Natural killer cell (primary cell): Measurements from ENCODE around the gene POMGNT1. TPM values are rescaled to one million over a fixed set of nuclear protein-coding genes. Genes with fewer than 3 reads are reported as not detected.

ENCODE experiments used
- ATAC-seq, 3 donors: fragments of 150-1000 bp in 2 of 3; fragments of 200-7000 bp in 1 of 3; cut with Tn5 transposase; 1 replicate in 1 of 3; 2 replicates in 2 of 3; pipeline ENCODE4 v1.10.0; 2021; ENCODE audit warnings: mild to moderate bottlenecking in 2 of 3, moderate library complexity in 2 of 3
- DNase-seq, 2 donors: peaks; one replicate each; pipeline versions ENCODE4 v3.0.0 to v3.0.0-alpha.2; 2013 to 2021; ENCODE audit warnings: mixed read lengths in 1 of 2
- H3K27ac ChIP-seq: one replicate; pipeline ENCODE4 v1.5.1; 2013; ENCODE audit warnings: mild to moderate bottlenecking, low read length
- H3K27me3 ChIP-seq: one replicate; pipeline ENCODE4 v1.6.1; 2013; ENCODE audit warnings: low read length; ENCODE audit not compliant: control insufficient read depth, insufficient read depth
- H3K36me3 ChIP-seq: one replicate; pipeline ENCODE4 v1.6.1; 2013; ENCODE audit warnings: low read length; ENCODE audit not compliant: control insufficient read depth, insufficient read depth
- H3K4me1 ChIP-seq: one replicate; pipeline ENCODE4 v1.6.1; 2013; ENCODE audit warnings: low read length; ENCODE audit not compliant: control insufficient read depth, insufficient read depth
- H3K4me3 ChIP-seq: one replicate; pipeline ENCODE4 v1.5.1; 2013; ENCODE audit warnings: low read length
- H3K9me3 ChIP-seq: one replicate; pipeline ENCODE4 v1.6.1; 2013; ENCODE audit warnings: low read length; ENCODE audit not compliant: control insufficient read depth, insufficient read depth
- H3K27ac Mint-ChIP-seq, 2 donors: one replicate each; pipeline ENCODE4 v1.8.0; 2022; ENCODE audit warnings: mild to moderate bottlenecking in 2 of 2, mixed read lengths in 2 of 2, moderate library complexity in 1 of 2
- H3K27me3 Mint-ChIP-seq, 2 donors: one replicate each; pipeline ENCODE4 v1.8.0; 2022; ENCODE audit warnings: low read depth in 2 of 2, mixed read lengths in 2 of 2
- H3K36me3 Mint-ChIP-seq: one replicate; pipeline ENCODE4 v1.8.0; 2022; ENCODE audit warnings: mixed read lengths
- H3K4me1 Mint-ChIP-seq, 2 donors: one replicate each; pipeline ENCODE4 v1.8.0; 2022; ENCODE audit warnings: mixed read lengths in 2 of 2
- H3K4me3 Mint-ChIP-seq: one replicate; pipeline ENCODE4 v1.8.0; 2022; ENCODE audit warnings: mild to moderate bottlenecking, moderate library complexity, mixed read lengths
- H3K9me3 Mint-ChIP-seq, 2 donors: one replicate each; pipeline ENCODE4 v1.8.0; 2022; ENCODE audit warnings: mixed read lengths in 2 of 2
- CTCF ChIP-seq: fragments of 200-600 bp; IDR thresholded peaks from one replicate; pipeline ENCODE4 v1.8.0; 2022; ENCODE audit warnings: antibody characterized with exemption
- WGBS: methylation state at CpG from one replicate; pipeline ENCODE4 v1.1.7; 2013; ENCODE audit warnings: missing lambda C conversion rate; ENCODE audit not compliant: insufficient coverage; 5-methylcytosine and 5-hydroxymethylcytosine counted together
- intact Hi-C: fragments of 100-400 bp; cut with micrococcal nuclease; formaldehyde crosslinking; loops from one replicate; pipeline ENCODE4 v1.14.2; 2022
- total RNA-seq, 4 donors: library from RNA; stranded (reverse); fragments of 120-200 nt in 1 of 4; gene quantifications; one replicate each; pipeline versions ENCODE4 v1.2.3 to v1.2.4, GENCODE V29; 2013 to 2022

POMGNT1 gene
- total RNA-seq, 3 donors from 2014 or later (not counting 1 experiment from before 2014, with no cell fraction given): 35.8 to 51.3 (median 47.0) TPM

DNA sequence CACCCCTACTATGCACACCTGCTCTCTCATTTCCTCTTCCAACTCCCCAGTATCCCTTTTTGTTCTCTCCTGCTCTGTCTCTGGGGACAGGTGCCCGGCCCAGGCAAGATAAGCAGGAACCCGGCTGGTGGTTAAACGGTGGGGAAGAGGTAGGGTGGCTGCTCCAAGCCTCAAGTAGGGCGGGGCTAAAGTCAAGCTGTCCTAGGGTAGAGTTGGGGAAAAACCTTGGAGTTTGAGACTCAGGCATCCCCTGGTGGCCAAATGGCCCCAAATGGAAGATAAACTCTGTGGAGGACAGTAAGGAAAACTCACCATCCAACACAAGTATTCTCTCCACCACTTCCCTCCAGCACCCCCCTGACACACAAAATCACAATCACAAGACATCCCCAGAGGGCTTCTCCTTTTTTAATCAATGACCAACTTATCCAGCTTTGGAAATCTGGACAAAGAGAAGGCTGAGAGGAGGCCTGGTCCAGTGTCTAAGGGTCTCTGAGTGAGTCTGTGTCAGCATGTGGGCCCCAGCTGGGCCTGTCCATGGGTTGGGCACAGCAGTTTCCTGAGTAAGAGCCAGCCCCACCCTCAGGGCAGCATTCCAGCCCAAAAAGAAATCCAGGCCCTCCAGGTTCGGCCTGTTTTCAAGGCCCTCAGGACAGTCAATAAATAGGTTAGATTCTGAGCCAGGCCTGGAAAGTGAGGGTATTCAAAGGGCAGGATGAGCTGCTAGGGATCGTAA is 9.8 kb downstream of the POMGNT1 start:
- H3K4me1 ChIP-seq: peaks cover 18% of the 10 kb centered on the region
- TF ChIP-seq CTCF: no peak
- ATAC-seq (no peak), DNase-seq (no peak)
- no peaks in the 10 kb centered on the region for H3K27me3 ChIP-seq
- intact Hi-C loops: no loop called here
- Mint-ChIP-seq H3K9me3 (no peaks in the 10 kb centered on the region), H3K4me1 (peaks cover 17 to 22% of the 10 kb centered on the region in 2 donors), H3K27me3 (no peaks in the 10 kb centered on the region), H3K4me3 (no peak overlapping the region), H3K36me3 (no peaks in the 10 kb centered on the region), H3K27ac (peak overlapping the region in 1 of 2 donors; percentile 57)
- H3K36me3 ChIP-seq: peaks cover 37% of the 10 kb centered on the region
- WGBS: 88% methylated on average over 5 of the region's 6 CpGs
- H3K9me3 ChIP-seq: no peaks in the 10 kb centered on the region
- H3K27ac ChIP-seq: no peak overlapping the region
- H3K4me3 ChIP-seq: no peak overlapping the region

DNA sequence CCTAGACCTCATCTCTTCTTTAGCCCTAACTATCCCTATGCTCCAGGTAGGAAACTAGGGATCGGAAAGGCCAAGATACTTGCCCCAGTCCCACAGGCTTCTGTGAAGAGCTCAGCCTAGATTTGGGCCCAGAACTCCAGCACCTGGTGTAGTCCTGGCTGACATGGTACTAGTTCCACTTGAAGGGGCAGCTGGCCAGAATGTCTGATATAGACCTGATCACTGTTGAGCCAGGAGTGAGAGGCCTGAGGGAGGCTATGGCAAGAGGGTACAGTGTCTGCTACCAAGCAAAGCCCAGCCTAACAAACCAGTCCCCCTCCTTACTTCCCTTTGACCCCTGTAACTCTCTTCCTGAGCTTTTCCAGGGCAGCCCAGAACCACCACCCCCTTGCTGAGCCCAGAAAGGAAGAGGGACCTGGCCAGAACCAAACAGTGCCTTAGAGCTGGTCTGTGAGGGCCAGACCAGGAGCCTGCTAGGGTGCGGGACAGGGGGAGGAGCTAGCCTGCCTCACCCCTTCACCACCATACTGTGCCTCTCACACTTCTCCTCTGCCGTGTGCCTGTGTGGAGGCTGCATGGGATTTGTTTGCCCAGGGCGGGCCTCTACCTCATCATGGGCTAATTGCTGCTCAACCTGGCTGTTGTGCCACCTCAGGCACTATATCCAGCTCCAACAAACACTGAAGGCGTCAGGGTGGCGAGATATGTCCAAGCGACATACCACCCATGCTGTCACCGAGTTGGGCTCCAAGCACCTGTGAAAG is 10.9 kb downstream of the POMGNT1 start:
- Mint-ChIP-seq H3K36me3 (no peaks in the 10 kb centered on the region), H3K9me3 (no peaks in the 10 kb centered on the region), H3K4me1 (peaks cover 17 to 22% of the 10 kb centered on the region in 2 donors), H3K27me3 (no peaks in the 10 kb centered on the region), H3K27ac (peak overlapping the region in 1 of 2 donors; percentile 57), H3K4me3 (no peak overlapping the region)
- no peak for DNase-seq
- TF ChIP-seq CTCF: no peak
- intact Hi-C loops: no loop called here
- Histone ChIP-seq H3K4me3 (no peak overlapping the region), H3K36me3 (peaks cover 25% of the 10 kb centered on the region), H3K9me3 (no peaks in the 10 kb centered on the region), H3K27me3 (no peaks in the 10 kb centered on the region), H3K27ac (no peak overlapping the region), H3K4me1 (peaks cover 19% of the 10 kb centered on the region)
- WGBS: 93% methylated on average over 8 of the region's 8 CpGs
- no peak for ATAC-seq

DNA sequence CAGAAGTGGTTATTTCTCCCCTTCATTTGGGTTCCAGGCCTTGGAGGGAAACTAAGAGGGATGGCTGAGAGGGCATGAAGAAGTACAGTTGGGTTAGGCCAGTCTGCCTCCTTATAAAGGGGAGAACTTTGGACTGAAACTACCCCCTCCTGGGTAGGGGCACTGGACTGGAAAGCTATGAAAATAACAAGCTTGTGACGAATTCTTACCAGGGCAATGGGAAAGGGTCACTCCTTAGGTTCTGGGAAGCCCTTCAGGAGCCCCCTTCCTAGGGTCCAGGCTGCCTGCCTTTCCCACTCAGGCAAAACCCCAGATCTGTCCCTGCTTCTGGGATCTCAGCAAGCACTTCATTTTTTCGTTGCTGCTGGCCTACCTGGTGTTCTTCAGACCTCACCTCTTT is 12.2 kb downstream of the POMGNT1 start:
- DNase-seq (no peak), ATAC-seq (no peak)
- Mint-ChIP-seq H3K9me3 (no peaks in the 10 kb centered on the region), H3K27ac (peak overlapping the region in 1 of 2 donors; percentile 80), H3K4me3 (no peak overlapping the region), H3K36me3 (no peaks in the 10 kb centered on the region), H3K4me1 (peaks cover 17 to 22% of the 10 kb centered on the region in 2 donors), H3K27me3 (no peaks in the 10 kb centered on the region)
- Histone ChIP-seq H3K4me1 (peaks cover 19% of the 10 kb centered on the region), H3K4me3 (no peak overlapping the region), H3K27me3 (no peaks in the 10 kb centered on the region), H3K9me3 (no peaks in the 10 kb centered on the region), H3K36me3 (peaks cover 17% of the 10 kb centered on the region), H3K27ac (no peak overlapping the region)
- intact Hi-C loops: no loop called here
- no peak for TF ChIP-seq CTCF
- 85% methylated on average over 2 of the region's 2 CpGs for WGBS
